AG08396 (cell line): ENCODE measurements around the gene ASZ1.

Experiments used
- DNase-seq: peaks from one replicate; pipeline ENCODE4 v3.0.0; 2012; ENCODE audit warnings: low spot score, mixed read lengths

The ASZ1 gene

GRCh38 chr7:117338020-117338419, 89.3 kb downstream of the ASZ1 start:
- DNase-seq, result no peak

GRCh38 chr7:117333168-117333567, 94.1 kb downstream of the ASZ1 start:
- no peak for DNase-seq

GRCh38 chr7:117332031-117332430, 95.3 kb downstream of the ASZ1 start:
- DNase-seq, result no peak

- no peak for DNase-seq
Measured at GRCh38 chr7:117325836-117326235, 101.5 kb downstream of the ASZ1 start.

DNA sequence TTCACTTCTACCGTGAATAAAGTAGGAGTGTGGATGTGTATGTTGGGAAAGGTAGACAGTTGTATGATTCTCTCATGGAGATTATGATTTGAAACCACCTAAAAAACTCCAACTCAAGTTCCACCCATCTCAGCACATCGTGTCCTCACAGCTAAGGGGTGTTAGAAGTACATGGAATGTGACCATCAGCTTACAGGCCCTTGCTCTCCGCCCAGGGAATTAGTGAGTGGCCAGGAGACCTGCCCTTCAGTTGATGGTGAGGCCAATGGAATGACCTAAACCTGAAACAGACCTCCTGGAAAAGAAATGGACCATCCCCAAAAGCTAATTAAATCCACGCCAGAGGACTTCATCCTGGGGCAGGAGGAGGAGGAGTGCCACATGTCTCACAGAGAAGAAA, 102.3 kb downstream of the ASZ1 start:
- no peak for DNase-seq

- peak; percentile 55 for DNase-seq
Measured at GRCh38 chr7:117323851-117324711, 103.2 kb downstream of the ASZ1 start.

GRCh38 chr7:117323305-117323850, 103.9 kb downstream of the ASZ1 start:
- DNase-seq, result peak; percentile 25

- peak; percentile 21 for DNase-seq
Measured at GRCh38 chr7:117322741-117323304, 104.5 kb downstream of the ASZ1 start, which contains the start of gene WNT2. Gene WNT2 (minus strand): TSS chr7:117323058. CDS start chr7:117322989, 69 bp downstream.

DNA sequence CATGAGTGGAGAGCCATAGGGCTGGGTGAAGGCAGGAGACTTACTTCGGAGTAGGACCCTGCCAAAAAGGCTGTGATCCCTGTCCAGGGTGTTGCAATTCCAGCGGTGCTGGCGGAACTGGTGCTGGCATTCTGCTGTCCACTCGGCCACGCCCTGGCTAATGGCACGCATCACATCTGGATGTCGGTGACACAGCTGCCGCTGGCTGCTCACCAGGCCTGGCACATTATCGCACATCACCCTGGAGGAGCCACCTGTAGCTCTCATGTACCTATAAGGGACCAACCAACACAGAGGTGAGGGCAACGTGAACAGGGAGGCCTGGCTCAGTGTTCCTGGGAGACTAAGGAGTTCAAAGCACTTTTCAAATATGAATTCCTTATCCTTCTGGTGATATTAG, 106.8 kb downstream of the ASZ1 start:
- no peak for DNase-seq

- no peak for DNase-seq
Measured at GRCh38 chr7:117319181-117319580, 108.1 kb downstream of the ASZ1 start.

DNA sequence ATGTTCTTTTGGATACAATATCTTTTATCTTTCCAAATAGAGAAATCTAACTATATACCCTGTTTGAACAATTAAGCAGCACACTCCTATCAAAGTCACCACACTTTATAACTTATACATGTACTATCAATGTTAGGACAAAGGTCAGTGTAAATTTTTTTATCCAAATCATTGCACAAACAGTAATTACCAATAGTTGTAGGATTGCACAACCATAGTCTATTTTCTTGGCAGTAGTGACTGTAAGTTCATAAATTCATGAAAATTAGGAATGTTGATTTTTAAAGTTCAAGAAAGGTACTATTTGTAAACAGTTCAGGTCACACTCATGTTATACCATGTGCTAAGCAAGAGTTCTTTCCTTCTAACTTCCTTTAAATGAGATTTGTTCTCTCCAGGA, 113.7 kb downstream of the ASZ1 start:
- DNase-seq, result no peak
